ENCODE data around the gene DAG1.

Gene DAG1

GRCh38 chr3:49469936-49470713 is at the start of gene DAG1:
Gene DAG1 (plus strand): TSS chr3:49470267. CDS start chr3:49510535, 40,268 bp downstream.
- TF ChIP-seq CTCF (conservative IDR thresholded peaks at IDR 0.05; ENCODE audit: control insufficient read depth, insufficient read depth, low read depth, low read length), result no peak
- DNase-seq (ENCODE audit: low read depth), result peak; percentile 92
- peak within 1 kb of the TSS; percentile 68 for H3K4me3 ChIP-seq (ENCODE audit: control insufficient read depth, low read depth, low read length)

- no peak for TF ChIP-seq CTCF (conservative IDR thresholded peaks at IDR 0.05; ENCODE audit: control insufficient read depth, insufficient read depth, low read depth, low read length)
- DNase-seq (ENCODE audit: low read depth), result no peak
- H3K4me3 ChIP-seq (ENCODE audit: control insufficient read depth, low read depth, low read length), result no peak overlapping the region
Measured at GRCh38 chr3:49421890-49422378, 48.1 kb upstream of the DAG1 start.

- H3K4me3 ChIP-seq (ENCODE audit: control insufficient read depth, low read depth, low read length), result no peak within 1 kb of the TSS
- no peak for TF ChIP-seq CTCF (conservative IDR thresholded peaks at IDR 0.05; ENCODE audit: control insufficient read depth, insufficient read depth, low read depth, low read length)
- no peak for DNase-seq (ENCODE audit: low read depth)
Measured at GRCh38 chr3:49422379-49423248, 47.5 kb upstream of the DAG1 start, which contains the start of gene AMT. Gene AMT (minus strand): TSS chr3:49422473. CDS start chr3:49422450, 23 bp downstream.

GRCh38 chr3:49424816-49425215 is 45.3 kb upstream of the DAG1 start:
- DNase-seq (ENCODE audit: low read depth), result no peak
- no peak for TF ChIP-seq CTCF (conservative IDR thresholded peaks at IDR 0.05; ENCODE audit: control insufficient read depth, insufficient read depth, low read depth, low read length)
- no peak overlapping the region for H3K4me3 ChIP-seq (ENCODE audit: control insufficient read depth, low read depth, low read length)

- DNase-seq (ENCODE audit: low read depth), result no peak
- TF ChIP-seq CTCF (conservative IDR thresholded peaks at IDR 0.05; ENCODE audit: control insufficient read depth, insufficient read depth, low read depth, low read length), result no peak
- no peak overlapping the region for H3K4me3 ChIP-seq (ENCODE audit: control insufficient read depth, low read depth, low read length)
Measured at GRCh38 chr3:49427586-49427985, 42.5 kb upstream of the DAG1 start.

GRCh38 chr3:49428752-49429080 is 41.4 kb upstream of the DAG1 start:
- no peak for TF ChIP-seq CTCF (conservative IDR thresholded peaks at IDR 0.05; ENCODE audit: control insufficient read depth, insufficient read depth, low read depth, low read length)
- H3K4me3 ChIP-seq (ENCODE audit: control insufficient read depth, low read depth, low read length), result peak overlapping the region; percentile 72
- no peak for DNase-seq (ENCODE audit: low read depth)

All from fibroblast of mammary gland (primary cell).